Omental fat pad (tissue), 4 donors: ENCODE results near the gene MX2. TPM values are rescaled to one million over a fixed set of nuclear protein-coding genes. Genes with fewer than 3 reads are reported as not detected.

Source experiments
- ATAC-seq: fragments of 150-250 bp; one replicate; pipeline ENCODE4 v1.9.1; 2016; ENCODE audit warnings: mild to moderate bottlenecking, moderate library complexity; ENCODE audit not compliant: low FRiP score
- DNase-seq: peaks from one replicate; pipeline ENCODE4 v3.0.0-alpha.2; 2019; ENCODE audit warnings: low spot score
- CTCF ChIP-seq, 3 donors: fragments of 450-650 bp; IDR thresholded peaks; one replicate each; pipeline ENCODE4 v1.5.1; 2016 to 2017; ENCODE audit warnings: antibody characterized with exemption in 3 of 3, mild to moderate bottlenecking in 3 of 3, moderate library complexity in 2 of 3
- total RNA-seq, 4 donors: library from RNA; depleted of rRNA; stranded (reverse); fragments of >200 nt; gene quantifications; one replicate each; pipeline ENCODE4 v1.1.0, GENCODE V29; 2016

MX2 gene
- total RNA-seq, 4 donors from 2014 or later, result 11.9 to 39.6 (median 28.7) TPM

- DNase-seq, result no peak
- no peak for ATAC-seq
- no peak for TF ChIP-seq CTCF (IDR thresholded peaks at IDR 0.05)
These were observed 9.2 kb downstream of the MX2 start for GRCh38 chr21:41370840-41371684.

GRCh38 chr21:41371685-41372030 is 9.8 kb downstream of the MX2 start:
- no peak for TF ChIP-seq CTCF (IDR thresholded peaks at IDR 0.05)
- ATAC-seq (no peak), DNase-seq (no peak)

- DNase-seq (no peak), ATAC-seq (no peak)
- no peak for TF ChIP-seq CTCF (IDR thresholded peaks at IDR 0.05)
These were observed 11.4 kb downstream of the MX2 start for GRCh38 chr21:41373253-41373652.

- no peak for TF ChIP-seq CTCF (IDR thresholded peaks at IDR 0.05)
- ATAC-seq (no peak), DNase-seq (no peak)
These were observed 11.9 kb downstream of the MX2 start for GRCh38 chr21:41373763-41374162.

- TF ChIP-seq CTCF (IDR thresholded peaks at IDR 0.05), result no peak
- ATAC-seq, result no peak
- DNase-seq, result no peak
These were observed 12.4 kb downstream of the MX2 start for GRCh38 chr21:41374177-41374712.

DNA sequence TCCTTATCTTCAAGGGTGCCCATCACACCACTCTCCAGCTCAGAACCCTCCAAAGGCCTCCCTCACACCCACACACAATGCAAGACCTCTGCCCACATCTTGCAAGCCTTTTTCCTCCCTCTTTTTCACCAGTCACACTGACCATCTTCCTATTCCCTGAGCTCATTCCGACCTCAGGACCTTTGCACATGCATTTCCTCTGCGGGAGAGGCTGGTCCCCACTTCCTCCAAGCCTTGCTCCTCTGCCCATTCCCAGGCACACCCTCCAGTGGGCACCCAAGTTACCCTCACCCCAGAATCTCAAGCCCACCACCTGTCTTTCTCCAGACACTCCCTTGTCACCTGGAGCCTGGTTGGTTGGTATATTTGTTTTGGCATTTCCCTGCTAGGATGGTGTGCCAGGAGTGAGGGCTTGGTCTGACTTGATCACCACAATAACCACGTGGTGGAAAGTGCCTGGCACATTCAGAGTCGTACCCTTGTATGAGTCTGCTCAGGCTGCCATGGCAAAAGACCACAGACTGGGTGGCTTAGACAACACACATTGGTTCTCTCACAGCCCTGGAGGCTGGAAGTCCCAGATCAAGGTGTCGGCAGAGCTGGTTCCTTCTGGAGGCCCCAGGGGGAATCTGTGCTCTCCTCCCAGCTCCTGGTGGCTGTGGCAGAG is 13.2 kb downstream of the MX2 start:
- ATAC-seq, result no peak
- DNase-seq, result no peak
- TF ChIP-seq CTCF (IDR thresholded peaks at IDR 0.05), result no peak
